SW480 (cell line): ENCODE data around the gene PEX16.
A peak's percentile ranks its signal among the peaks of the same experiment; 100 is the strongest.

ENCODE experiments used
- DNase-seq: peaks from one replicate; pipeline ENCODE4 v3.0.0-alpha.2; 2016; ENCODE audit warnings: low spot score

Gene PEX16

DNA sequence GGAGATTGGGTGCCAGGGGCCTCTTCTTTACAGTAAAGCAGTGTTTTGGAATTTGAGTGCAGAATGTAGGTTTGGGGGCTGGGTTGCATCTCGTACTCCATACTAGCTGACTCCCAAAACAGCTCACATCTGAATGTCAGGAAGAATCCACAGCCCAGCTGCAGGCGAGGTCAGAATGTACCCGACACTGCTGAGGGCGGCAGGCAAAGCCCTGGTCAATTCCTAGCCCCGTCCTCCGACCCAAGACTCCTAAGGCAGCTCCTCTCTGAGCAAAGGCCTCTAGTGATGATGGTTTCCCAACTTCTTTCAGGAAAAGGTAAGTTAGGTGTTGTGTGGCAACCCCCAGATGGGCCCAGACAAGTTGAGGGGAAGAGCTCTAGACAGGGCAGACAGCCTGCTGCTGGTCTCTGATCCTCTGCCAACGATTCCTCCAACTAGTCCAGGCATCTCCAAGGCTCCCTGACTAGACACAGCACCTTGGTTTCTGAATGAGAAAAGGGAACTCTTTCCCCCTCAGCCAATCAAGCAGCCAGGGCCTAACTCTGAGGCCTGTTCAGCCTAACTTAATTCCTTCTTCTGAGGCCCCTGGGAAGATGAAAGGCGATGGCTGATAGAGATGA lies 13.4 kb upstream of the PEX16 start:
- no peak for DNase-seq

GRCh38 chr11:45930031-45930794 lies 12.5 kb upstream of the PEX16 start:
- DNase-seq: peak; percentile 54

DNA sequence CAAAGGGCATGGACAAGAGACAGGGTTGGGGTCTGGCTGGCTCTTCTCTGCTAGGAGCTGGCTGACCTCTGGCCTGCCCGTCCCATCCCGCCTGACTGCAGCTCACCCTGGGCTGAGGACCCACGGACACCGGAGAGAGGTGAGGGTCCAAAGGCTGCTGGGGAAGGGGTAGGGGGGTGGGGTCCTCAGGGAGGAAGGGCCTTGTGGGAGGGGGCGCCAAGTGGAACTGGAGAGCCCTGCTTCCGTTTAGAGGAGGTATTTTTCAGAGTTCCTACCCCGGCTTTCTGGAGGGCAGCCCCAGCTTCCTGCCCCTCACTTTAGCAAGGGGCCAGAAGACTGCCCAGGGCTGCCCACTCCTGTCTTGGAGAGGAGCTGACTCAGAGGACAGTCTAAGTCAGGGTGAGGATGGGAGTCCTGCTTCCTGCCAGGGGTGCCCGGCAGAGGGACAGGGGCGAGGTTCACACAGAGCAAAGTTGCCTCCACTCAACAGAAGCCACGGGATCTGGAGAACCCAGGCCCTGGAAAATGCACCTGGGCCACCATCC lies 11.9 kb upstream of the PEX16 start:
- peak; percentile 15 for DNase-seq

GRCh38 chr11:45928535-45929215 lies 11.0 kb upstream of the PEX16 start:
- no peak for DNase-seq

GRCh38 chr11:45927684-45928413 lies 10.2 kb upstream of the PEX16 start:
- no peak for DNase-seq

- DNase-seq: no peak
Observed at GRCh38 chr11:45927332-45927683, 9.6 kb upstream of the PEX16 start.

DNA sequence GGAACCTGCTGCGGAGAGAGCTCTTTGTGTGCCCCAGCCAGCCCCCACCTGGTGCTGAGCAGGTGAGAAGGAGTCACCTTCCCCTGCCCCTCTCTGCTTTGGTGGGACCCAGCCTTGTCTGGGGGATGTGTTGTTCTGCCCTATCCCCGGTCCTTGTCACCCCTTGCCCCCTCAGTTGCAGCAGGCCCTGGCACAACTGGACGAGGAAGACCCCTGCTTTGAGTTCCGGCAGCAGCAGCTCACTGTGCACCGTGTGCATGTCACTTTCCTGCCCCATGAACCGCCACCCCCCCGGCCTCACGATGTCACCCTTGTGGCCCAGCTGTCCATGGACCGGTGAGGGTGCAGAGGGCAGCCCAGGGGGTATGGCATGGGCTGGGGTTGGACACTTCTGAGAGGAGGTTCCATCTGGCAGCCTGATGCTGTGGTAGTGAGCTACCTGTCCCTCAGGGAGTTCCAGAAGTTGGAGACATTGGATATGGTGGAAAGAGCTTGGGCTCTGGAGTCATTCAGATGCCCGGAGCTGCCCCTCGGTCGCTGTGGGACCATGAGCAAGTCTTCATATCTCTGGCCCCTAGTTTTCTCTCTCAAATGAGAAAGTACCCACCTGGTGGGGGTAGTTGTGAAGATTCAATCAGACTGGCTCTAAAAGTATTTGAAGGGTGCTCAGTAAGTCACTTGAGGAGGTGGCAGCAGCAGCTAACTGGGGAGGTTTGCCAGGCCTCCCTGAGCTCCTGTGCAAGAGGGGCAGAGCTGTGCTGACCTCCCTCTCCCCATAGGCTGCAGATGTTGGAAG lies 9.1 kb upstream of the PEX16 start:
- no peak for DNase-seq

- DNase-seq: no peak
Observed at GRCh38 chr11:45926001-45926401, 8.3 kb upstream of the PEX16 start.

- DNase-seq: no peak
Observed at GRCh38 chr11:45925550-45925949, 7.9 kb upstream of the PEX16 start.

DNA sequence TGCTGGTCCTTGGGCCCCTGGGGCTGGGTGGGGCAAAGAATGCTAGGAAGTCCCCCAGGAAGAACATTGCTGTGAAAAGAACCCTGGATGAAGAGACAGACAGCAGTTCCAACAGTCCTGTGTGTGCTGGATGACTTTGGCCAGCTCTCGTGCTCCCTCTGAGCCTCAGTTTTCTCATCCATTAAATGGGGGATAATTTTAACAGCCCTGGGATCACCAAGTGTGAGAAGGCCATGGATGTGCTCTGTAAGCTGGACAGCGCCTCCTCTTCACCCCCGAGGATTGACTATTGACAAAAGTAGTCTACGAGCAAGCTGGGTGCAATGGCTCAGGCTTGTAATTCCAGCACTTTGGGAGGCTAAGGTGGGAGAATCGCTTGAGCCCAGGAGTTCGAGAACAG lies 7.2 kb upstream of the PEX16 start:
- no peak for DNase-seq

DNA sequence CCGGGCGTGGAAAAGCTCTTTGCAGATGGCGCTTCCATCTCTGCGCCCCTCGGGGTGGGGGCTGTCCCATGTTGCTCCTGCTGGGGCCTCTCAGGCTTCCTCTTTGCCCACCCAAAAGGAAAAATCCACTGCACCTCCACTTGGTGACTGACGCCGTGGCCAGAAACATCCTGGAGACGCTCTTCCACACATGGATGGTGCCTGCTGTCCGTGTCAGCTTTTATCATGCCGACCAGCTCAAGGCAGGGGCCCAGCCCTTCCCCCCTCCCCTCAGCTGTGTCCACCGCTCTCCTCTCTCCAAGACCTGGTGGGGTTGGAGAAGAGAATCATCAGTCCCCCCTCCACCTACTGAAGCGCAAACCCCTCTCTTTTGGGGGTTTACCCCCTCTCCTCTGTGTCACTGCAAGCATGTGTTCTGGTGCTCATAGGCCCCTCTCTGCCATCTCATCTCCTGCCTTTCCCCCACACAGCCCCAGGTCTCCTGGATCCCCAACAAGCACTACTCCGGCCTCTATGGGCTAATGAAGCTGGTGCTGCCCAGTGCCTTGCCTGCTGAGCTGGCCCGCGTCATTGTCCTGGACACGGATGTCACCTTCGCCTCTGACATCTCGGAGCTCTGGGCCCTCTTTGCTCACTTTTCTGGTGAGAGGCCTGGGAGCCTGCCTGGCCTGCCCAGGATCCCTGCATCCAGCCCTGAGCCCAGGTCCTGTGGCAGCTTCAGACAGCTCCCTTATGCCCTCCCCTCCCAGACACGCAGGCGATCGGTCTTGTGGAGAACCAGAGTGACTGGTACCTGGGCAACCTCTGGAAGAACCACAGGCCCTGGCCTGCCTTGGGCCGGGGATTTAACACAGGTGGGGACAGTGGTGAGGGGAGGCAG lies 6.6 kb upstream of the PEX16 start:
- DNase-seq: no peak

- peak; percentile 78 for DNase-seq
Observed at GRCh38 chr11:45922425-45923082, 4.9 kb upstream of the PEX16 start, which contains the start of gene LARGE2. Gene LARGE2 (plus strand): TSS chr11:45922656. CDS start chr11:45922883, 227 bp downstream.

DNA sequence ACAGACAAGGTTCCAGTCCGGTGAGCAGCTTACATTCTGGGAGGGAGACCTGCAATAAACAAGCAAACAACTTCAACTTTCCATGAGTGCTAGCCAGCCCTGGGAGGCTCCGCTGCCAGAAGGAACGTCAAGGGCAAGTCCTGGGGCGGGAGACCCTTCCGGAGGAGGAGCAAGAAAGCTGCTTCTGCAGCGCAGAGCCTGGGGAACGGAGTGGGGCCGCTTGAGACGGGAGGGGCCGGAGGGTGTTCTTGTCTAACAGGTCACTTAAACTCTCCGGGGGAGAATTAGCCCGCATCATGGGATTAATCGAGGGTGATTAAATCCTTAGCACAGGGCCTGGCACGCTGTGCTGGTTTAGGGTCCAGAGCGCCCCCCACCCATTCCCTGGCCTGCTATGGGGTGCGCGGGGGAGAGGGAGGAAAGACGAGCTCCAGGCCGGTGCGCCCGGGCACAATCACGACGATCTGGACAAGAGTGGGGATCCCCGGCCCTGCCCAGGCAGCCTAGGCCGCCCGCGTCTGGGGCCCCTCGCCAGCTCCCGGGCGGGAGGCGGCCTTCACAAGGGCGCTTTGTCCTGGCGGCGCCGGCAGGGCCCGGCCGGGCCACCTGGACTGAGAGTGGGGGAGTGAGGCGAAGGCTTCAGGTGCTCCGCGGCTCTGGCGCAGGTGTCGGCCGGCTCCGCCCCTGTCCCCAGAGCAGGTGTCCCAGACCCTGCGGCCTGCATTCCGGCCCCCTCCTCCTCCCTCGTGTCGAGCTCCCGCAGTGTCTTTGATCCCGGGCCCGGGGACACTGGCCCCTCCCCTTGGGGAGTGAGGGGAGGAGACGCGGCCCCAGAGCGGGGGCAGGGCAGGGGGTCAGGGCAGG lies 4.1 kb upstream of the PEX16 start:
- peak; percentile 96 for DNase-seq

GRCh38 chr11:45920531-45921477 lies 3.1 kb upstream of the PEX16 start:
- DNase-seq: no peak

DNA sequence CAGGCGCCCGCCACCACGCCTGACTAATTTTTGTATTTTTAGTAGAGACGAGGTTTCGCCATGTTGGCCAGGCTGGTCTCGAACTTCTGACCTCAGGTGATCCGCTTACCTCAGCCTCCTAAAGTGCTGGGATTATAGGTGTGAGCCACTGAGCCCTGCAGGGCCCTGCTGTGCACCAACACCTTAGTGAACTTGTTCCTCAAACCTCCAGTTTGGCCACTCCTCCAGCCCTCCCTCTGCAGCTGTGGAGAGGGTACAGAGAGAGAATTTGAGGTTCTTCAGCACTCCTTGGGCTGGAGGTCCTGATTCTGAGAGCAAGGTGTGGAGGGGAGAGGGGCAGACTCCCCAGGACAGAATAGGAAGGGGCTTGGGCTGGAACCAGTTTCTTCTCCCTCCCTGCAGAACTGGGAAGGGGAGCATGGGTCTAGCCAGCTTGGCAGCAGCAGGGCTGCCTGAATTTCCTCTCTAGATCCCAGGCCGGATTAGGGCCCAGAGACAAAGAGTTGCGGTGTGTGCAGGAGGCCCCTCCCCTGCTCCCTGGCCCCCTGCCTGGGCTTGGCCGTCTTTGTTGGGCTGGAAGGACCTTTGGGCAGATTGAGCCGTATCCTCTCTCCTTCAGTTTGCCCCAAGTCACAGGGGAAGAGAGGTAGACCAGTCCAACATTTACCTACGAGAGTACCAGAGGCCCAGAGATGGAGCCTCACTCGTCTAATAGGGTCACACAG lies 2.3 kb upstream of the PEX16 start:
- no peak for DNase-seq

DNA sequence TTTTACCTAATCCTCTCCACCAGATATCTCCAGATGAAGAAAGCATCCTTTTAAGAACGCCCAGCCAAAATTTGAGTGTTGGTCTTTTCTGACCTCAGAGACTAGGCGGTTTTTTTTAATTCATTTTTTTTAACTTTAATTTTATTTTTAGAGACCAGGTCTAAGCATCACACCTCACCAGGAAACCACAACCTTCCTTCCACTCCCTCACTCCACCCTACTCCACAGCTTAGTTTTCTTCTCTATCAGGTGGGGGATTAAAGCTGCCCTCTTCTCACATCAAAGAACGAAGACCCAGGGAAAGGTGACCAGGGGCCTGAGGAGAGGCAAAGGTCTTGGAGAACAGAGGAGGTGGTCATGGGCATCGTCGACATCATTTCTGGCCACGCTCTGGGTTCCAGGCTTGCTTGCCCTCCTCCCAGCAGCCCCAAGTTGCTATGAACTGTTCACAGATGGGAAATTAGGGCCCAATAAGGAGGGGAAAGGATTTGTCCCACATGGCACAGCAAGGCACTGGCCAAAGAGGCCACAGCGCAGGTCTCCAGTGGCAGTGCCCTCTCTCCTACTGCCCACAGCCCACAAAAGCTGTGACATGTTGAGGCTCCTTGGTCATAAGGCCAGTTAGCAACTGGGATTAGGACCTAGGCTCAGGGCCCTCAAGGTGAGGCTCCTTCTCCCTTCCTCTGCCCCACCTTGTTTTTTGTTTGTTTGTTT lies 1.4 kb upstream of the PEX16 start:
- DNase-seq: no peak
